Measurements from ENCODE around the gene COL25A1. TPM values are rescaled to one million over a fixed set of nuclear protein-coding genes. Genes with fewer than 3 reads are reported as not detected.

The COL25A1 gene
- total and polyA plus RNA-seq, 2 experiments from 2014 or later = 0.25 TPM; not detected in 1

DNA sequence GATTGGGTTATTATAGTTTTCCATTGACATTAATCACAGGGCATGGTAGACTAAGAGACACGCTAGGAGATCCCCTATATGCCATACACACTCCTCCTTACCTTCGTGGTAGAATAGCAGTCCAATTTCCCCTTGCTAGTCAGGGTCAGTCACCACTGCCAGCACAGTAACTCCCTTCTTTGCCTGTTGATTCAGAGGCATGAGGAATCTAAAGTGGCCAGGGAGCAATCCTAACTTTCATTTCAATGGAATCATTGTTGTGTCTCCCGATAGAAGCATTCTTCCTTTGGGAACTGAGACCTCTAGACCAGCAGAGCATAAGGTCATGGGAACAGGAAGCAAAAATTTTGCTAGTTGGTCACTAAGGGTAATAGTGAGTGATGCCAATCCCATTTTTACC lies 51.1 kb downstream of the COL25A1 start:
- Histone ChIP-seq H2AFZ (no peak overlapping the region), H3K27ac (no peak overlapping the region), H3K9me2 (ENCODE audit: insufficient read depth) (no peaks in the 10 kb centered on the region), H3K9me3 (ENCODE audit: low read depth) (no peaks in the 10 kb centered on the region), H4K20me1 (ENCODE audit: insufficient read depth) (no peaks in the 10 kb centered on the region), H3K27me3 (replicated peaks; ENCODE audit: insufficient read depth) (no peaks in the 10 kb centered on the region; the same call in 1 of the 2 replicates), H3K4me1 (ENCODE audit: insufficient read depth) (no peaks in the 10 kb centered on the region), H3K9ac (no peak overlapping the region), H3K4me3 (no peak overlapping the region), H3F3A (ENCODE audit: insufficient read depth) (no peaks in the 10 kb centered on the region), H3K4me2 (ENCODE audit: unreplicated experiment) (no peak overlapping the region), H3K36me3 (ENCODE audit: low read depth) (no peaks in the 10 kb centered on the region), H3K79me2 (ENCODE audit: insufficient read depth) (no peaks in the 10 kb centered on the region)
- TF ChIP-seq EZH2 (IDR thresholded peaks at IDR 0.05; ENCODE audit: insufficient read depth, poor library complexity, severe bottlenecking) = no peak
- no peak for TF ChIP-seq EZH2phosphoT487 (IDR thresholded peaks at IDR 0.05; ENCODE audit: insufficient read depth, low read depth)
- WGBS, 2 experiments (ENCODE audit: low coverage in 1 of 2, low lambda C conversion rate in 2 of 2, missing lambda C conversion rate in 2 of 2) = 61% methylated on average over 3 of the region's 3 CpGs
- in situ Hi-C loops (cut with MboI) = no loop called here
- no peak for DNase-seq

- no peaks in the 10 kb centered on the region for H3K36me3 ChIP-seq (ENCODE audit: low read depth)
- no peaks in the 10 kb centered on the region for H3K79me2 ChIP-seq (ENCODE audit: insufficient read depth)
- no peaks in the 10 kb centered on the region for H4K20me1 ChIP-seq (ENCODE audit: insufficient read depth)
- 56 to 62% methylated on average over 4 of the region's 4 CpGs for WGBS, 2 experiments (ENCODE audit: low coverage in 1 of 2, low lambda C conversion rate in 2 of 2, missing lambda C conversion rate in 2 of 2)
- H3K9me2 ChIP-seq (ENCODE audit: insufficient read depth) = no peaks in the 10 kb centered on the region
- DNase-seq = no peak
- TF ChIP-seq EZH2phosphoT487 (IDR thresholded peaks at IDR 0.05; ENCODE audit: insufficient read depth, low read depth) (no peak), EZH2 (IDR thresholded peaks at IDR 0.05; ENCODE audit: insufficient read depth, poor library complexity, severe bottlenecking) (no peak)
- H3K9ac ChIP-seq = no peak overlapping the region
- H3K4me2 ChIP-seq (ENCODE audit: unreplicated experiment) = no peak overlapping the region
- in situ Hi-C loops (cut with MboI) = no loop called here
- H3K4me1 ChIP-seq (ENCODE audit: insufficient read depth) = no peaks in the 10 kb centered on the region
- H3K27me3 ChIP-seq (replicated peaks; ENCODE audit: insufficient read depth) = no peaks in the 10 kb centered on the region
- H2AFZ ChIP-seq = no peak overlapping the region
- no peaks in the 10 kb centered on the region for H3F3A ChIP-seq (ENCODE audit: insufficient read depth)
- H3K9me3 ChIP-seq (ENCODE audit: low read depth) = no peaks in the 10 kb centered on the region
- no peak overlapping the region for H3K4me3 ChIP-seq
- no peak overlapping the region for H3K27ac ChIP-seq
Observed at GRCh38 chr4:109248322-109248900, 54.0 kb downstream of the COL25A1 start.

DNA sequence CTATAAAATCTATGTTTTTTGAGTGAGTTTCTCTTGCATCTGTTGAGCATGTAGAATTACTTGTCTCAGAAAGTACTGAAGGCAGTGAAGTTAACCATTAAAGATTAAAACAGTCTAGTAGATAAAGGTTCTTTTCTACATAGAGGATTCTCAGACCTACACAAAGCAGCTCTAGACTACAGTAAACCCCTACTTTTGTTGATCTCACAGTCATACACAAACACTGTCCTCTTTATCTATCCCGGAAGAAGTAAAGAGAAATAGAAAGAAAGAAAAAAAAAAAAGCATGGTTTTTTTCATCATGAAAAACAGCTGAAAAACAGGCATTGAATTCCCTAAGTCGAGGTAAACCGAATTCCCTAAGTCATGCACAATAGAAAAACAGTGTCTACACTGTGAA lies 58.6 kb downstream of the COL25A1 start:
- TF ChIP-seq EZH2phosphoT487 (IDR thresholded peaks at IDR 0.05; ENCODE audit: insufficient read depth, low read depth) (no peak), EZH2 (IDR thresholded peaks at IDR 0.05; ENCODE audit: insufficient read depth, poor library complexity, severe bottlenecking) (no peak)
- Histone ChIP-seq H2AFZ (no peak overlapping the region), H3K9me2 (ENCODE audit: insufficient read depth) (no peaks in the 10 kb centered on the region), H3K9ac (no peak overlapping the region), H4K20me1 (ENCODE audit: insufficient read depth) (no peaks in the 10 kb centered on the region), H3K27ac (no peak overlapping the region), H3K4me3 (no peak overlapping the region), H3K36me3 (ENCODE audit: low read depth) (no peaks in the 10 kb centered on the region), H3K4me1 (ENCODE audit: insufficient read depth) (no peaks in the 10 kb centered on the region), H3K4me2 (ENCODE audit: unreplicated experiment) (no peak overlapping the region), H3K27me3 (replicated peaks; ENCODE audit: insufficient read depth) (no peaks in the 10 kb centered on the region), H3K9me3 (ENCODE audit: low read depth) (no peaks in the 10 kb centered on the region), H3K79me2 (ENCODE audit: insufficient read depth) (no peaks in the 10 kb centered on the region), H3F3A (ENCODE audit: insufficient read depth) (no peaks in the 10 kb centered on the region)
- WGBS, 2 experiments (ENCODE audit: low coverage in 1 of 2, low lambda C conversion rate in 2 of 2, missing lambda C conversion rate in 2 of 2) = 62 to 65% methylated on average over 3 of the region's 3 CpGs
- DNase-seq = no peak
- in situ Hi-C loops (cut with MboI) = no loop called here

- in situ Hi-C loops (cut with MboI) = no loop called here
- no peak for TF ChIP-seq EZH2 (IDR thresholded peaks at IDR 0.05; ENCODE audit: insufficient read depth, poor library complexity, severe bottlenecking)
- no peak for TF ChIP-seq EZH2phosphoT487 (IDR thresholded peaks at IDR 0.05; ENCODE audit: insufficient read depth, low read depth)
Observed at GRCh38 chr4:109238746-109239145, 63.7 kb downstream of the COL25A1 start.

More at GRCh38 chr4:109238746-109239145, 63.7 kb downstream of the COL25A1 start:
- no peak for DNase-seq
- Histone ChIP-seq H3K36me3 (ENCODE audit: low read depth) (no peaks in the 10 kb centered on the region), H4K20me1 (ENCODE audit: insufficient read depth) (no peaks in the 10 kb centered on the region), H3F3A (ENCODE audit: insufficient read depth) (no peaks in the 10 kb centered on the region), H3K27me3 (replicated peaks; ENCODE audit: insufficient read depth) (no peaks in the 10 kb centered on the region), H3K4me1 (ENCODE audit: insufficient read depth) (no peaks in the 10 kb centered on the region), H2AFZ (no peak overlapping the region), H3K4me3 (no peak overlapping the region), H3K79me2 (ENCODE audit: insufficient read depth) (no peaks in the 10 kb centered on the region), H3K9me3 (ENCODE audit: low read depth) (no peaks in the 10 kb centered on the region), H3K9me2 (ENCODE audit: insufficient read depth) (no peaks in the 10 kb centered on the region), H3K9ac (no peak overlapping the region), H3K4me2 (ENCODE audit: unreplicated experiment) (no peak overlapping the region), H3K27ac (no peak overlapping the region)
- WGBS, 2 experiments (ENCODE audit: low coverage in 1 of 2, low lambda C conversion rate in 2 of 2, missing lambda C conversion rate in 2 of 2) = 55 to 62% methylated on average over 2 of the region's 2 CpGs
